ENCODE measurements around the gene RALA.
"Not testable (repeated sequence)": the region's sequence is repeated elsewhere in the genome, so short reads cannot be mapped to it uniquely, and the experiment has no call there.

Gene RALA

GRCh38 chr7:39645482-39646407 is 22.4 kb downstream of the RALA start:
- DNase-seq (ENCODE audit: low read depth in 2 of 2) = no peak

GRCh38 chr7:39647816-39648215 is 24.4 kb downstream of the RALA start:
- DNase-seq (ENCODE audit: low read depth in 2 of 2) = no peak

GRCh38 chr7:39650676-39651075 is 27.3 kb downstream of the RALA start:
- DNase-seq (ENCODE audit: low read depth in 2 of 2) = no peak

- DNase-seq (ENCODE audit: low read depth in 2 of 2) = no peak
These were observed 27.9 kb downstream of the RALA start for GRCh38 chr7:39651265-39651664.

GRCh38 chr7:39656415-39656814 is 33.0 kb downstream of the RALA start:
- no peak for DNase-seq (ENCODE audit: low read depth in 2 of 2)

- no peak for DNase-seq (ENCODE audit: low read depth in 2 of 2)
These were observed 36.1 kb downstream of the RALA start for GRCh38 chr7:39659356-39660013.

GRCh38 chr7:39661960-39662359 is 38.6 kb downstream of the RALA start:
- DNase-seq (ENCODE audit: low read depth in 2 of 2) = no peak

- no peak for DNase-seq (ENCODE audit: low read depth in 2 of 2)
These were observed 39.9 kb downstream of the RALA start for GRCh38 chr7:39663263-39663662.

- DNase-seq (ENCODE audit: low read depth in 2 of 2) = no peak
These were observed 40.7 kb downstream of the RALA start for GRCh38 chr7:39664057-39664456.

- DNase-seq (ENCODE audit: low read depth in 2 of 2) = no peak
These were observed 41.2 kb downstream of the RALA start for GRCh38 chr7:39664585-39664984.

- DNase-seq (ENCODE audit: low read depth in 2 of 2) = no peak
These were observed 43.2 kb downstream of the RALA start for GRCh38 chr7:39666562-39666961.

GRCh38 chr7:39667341-39667923 is 44.1 kb downstream of the RALA start:
- no peak for DNase-seq (ENCODE audit: low read depth in 2 of 2)

- DNase-seq (ENCODE audit: low read depth in 2 of 2) = not testable (repeated sequence)
These were observed 44.9 kb downstream of the RALA start for GRCh38 chr7:39668280-39668679.

- no peak for DNase-seq (ENCODE audit: low read depth in 2 of 2)
These were observed 46.7 kb downstream of the RALA start for GRCh38 chr7:39670052-39670451.

- DNase-seq (ENCODE audit: low read depth in 2 of 2) = no peak
These were observed 47.6 kb downstream of the RALA start for GRCh38 chr7:39670934-39671333.

GRCh38 chr7:39672176-39672575 is 48.8 kb downstream of the RALA start:
- no peak for DNase-seq (ENCODE audit: low read depth in 2 of 2)

- no peak for DNase-seq (ENCODE audit: low read depth in 2 of 2)
These were observed 50.5 kb downstream of the RALA start for GRCh38 chr7:39673868-39674267.

- no peak for DNase-seq (ENCODE audit: low read depth in 2 of 2)
These were observed 51.0 kb downstream of the RALA start for GRCh38 chr7:39674406-39674805.

- DNase-seq (ENCODE audit: low read depth in 2 of 2) = no peak
These were observed 53.0 kb downstream of the RALA start for GRCh38 chr7:39676346-39676745.

- DNase-seq (ENCODE audit: low read depth in 2 of 2) = no peak
These were observed 55.7 kb downstream of the RALA start for GRCh38 chr7:39678930-39679709.

- not testable (repeated sequence) for DNase-seq (ENCODE audit: low read depth in 2 of 2)
These were observed 56.5 kb downstream of the RALA start for GRCh38 chr7:39679874-39680273.

GRCh38 chr7:39681887-39682441 is 58.6 kb downstream of the RALA start:
- no peak for DNase-seq (ENCODE audit: low read depth in 2 of 2)

Data from activated CD8-positive, alpha-beta memory T cell treated with anti-CD3 and anti-CD28 coated beads for 4 hours (primary cell).